K562 (cell line): ENCODE data around the gene SORT1. TPM values are rescaled to one million over a fixed set of nuclear protein-coding genes. Genes with fewer than 3 reads are reported as not detected.

Experiments
- ARID1B ChIP-seq: fragments of 450-650 bp; IDR thresholded peaks from 2 replicates; pipeline ENCODE4 v1.6.1; 2016; ENCODE audit warnings: antibody characterized with exemption, mild to moderate bottlenecking, inconsistent platforms
- ARID3A ChIP-seq: IDR thresholded peaks from 2 replicates; pipeline ENCODE4 v1.6.1; 2012; ENCODE audit warnings: low read depth, low read length, improper control_type of control experiment, borderline replicate concordance
- BCOR ChIP-seq: fragments of 450-650 bp; IDR thresholded peaks from 2 replicates; pipeline ENCODE4 v1.6.1; 2016
- CBFB ChIP-seq: sonication (generic); formaldehyde crosslinking; IDR thresholded peaks from 2 replicates; pipeline ENCODE4 v1.4.0; 2020; ENCODE audit warnings: mild to moderate bottlenecking, missing genetic modification reagents
- CBX1 ChIP-seq: sonication (generic); IDR thresholded peaks from 2 replicates; pipeline ENCODE4 v1.6.1; 2016; ENCODE audit warnings: antibody characterized with exemption, low read depth, mild to moderate bottlenecking
- CTCF ChIP-seq, 3 experiments: IDR thresholded peaks in 2 of 3; conservative IDR thresholded peaks in 1 of 3; 2 replicates each; pipeline ENCODE4 v1.5.1; 2011 to 2012; ENCODE audit warnings: low read length in 3 of 3, mild to moderate bottlenecking in 3 of 3, control low read depth in 2 of 3, improper control_type of control experiment in 1 of 3, inconsistent platforms in 1 of 3, low read depth in 1 of 3, mixed read lengths in 1 of 3, moderate library complexity in 1 of 3; ENCODE audit not compliant: insufficient read depth in 2 of 3
- HMG20B ChIP-seq: fragments of 250-450 bp; sonication (Bioruptor Pico); IDR thresholded peaks from 2 replicates; pipeline ENCODE4 v1.5.0; 2021; ENCODE audit warnings: mild to moderate bottlenecking
- LCOR ChIP-seq: sonication (generic); formaldehyde crosslinking; IDR thresholded peaks from 2 replicates; pipeline ENCODE4 v1.8.0; 2022; ENCODE audit warnings: mild to moderate bottlenecking, missing genetic modification reagents
- MAFK ChIP-seq: IDR thresholded peaks from 2 replicates; pipeline ENCODE4 v1.6.1; 2011; ENCODE audit warnings: low read length, improper control_type of control experiment
- NONO ChIP-seq, 2 experiments: fragments of 200-400 bp in 1 of 2; fragments of 450-650 bp in 1 of 2; formaldehyde crosslinking in 1 of 2; IDR thresholded peaks; 2 replicates each; pipeline ENCODE4 v1.6.1; 2017; ENCODE audit warnings: low read depth in 2 of 2, mild to moderate bottlenecking in 2 of 2, moderate library complexity in 2 of 2, low read length in 1 of 2
- NR1H2 ChIP-seq: sonication (generic); formaldehyde crosslinking; IDR thresholded peaks from 2 replicates; pipeline ENCODE4 v1.4.0; 2020; ENCODE audit warnings: mild to moderate bottlenecking, missing genetic modification reagents
- NR2C1 ChIP-seq, 2 experiments: fragments of 450-650 bp; IDR thresholded peaks; 2 replicates each; pipeline ENCODE4 v1.6.1; 2017; ENCODE audit warnings: mild to moderate bottlenecking in 2 of 2, antibody characterized with exemption in 1 of 2, inconsistent platforms in 1 of 2, missing compliant biosample characterization in 1 of 2, missing genetic modification characterization in 1 of 2
- NR2F6 ChIP-seq: fragments of 450-650 bp; formaldehyde crosslinking; IDR thresholded peaks from 2 replicates; pipeline ENCODE4 v1.4.0; 2020; ENCODE audit warnings: mild to moderate bottlenecking
- NUFIP1 ChIP-seq: fragments of 450-650 bp; IDR thresholded peaks from 2 replicates; pipeline ENCODE4 v1.6.1; 2018; ENCODE audit not compliant: partially characterized antibody
- SIN3A ChIP-seq, 2 experiments: fragments of 150-350 bp in 1 of 2; IDR thresholded peaks; 2 replicates each; pipeline ENCODE4 v1.6.1; 2011 to 2016; ENCODE audit warnings: borderline replicate concordance in 2 of 2, low read depth in 2 of 2, low read length in 2 of 2, mild to moderate bottlenecking in 2 of 2, moderate library complexity in 2 of 2; ENCODE audit not compliant: control insufficient read depth in 1 of 2
- SLC30A9 ChIP-seq: fragments of 250-450 bp; sonication (Bioruptor Pico); IDR thresholded peaks from 2 replicates; pipeline ENCODE4 v1.8.0; 2022; ENCODE audit warnings: mild to moderate bottlenecking, moderate library complexity
- SMARCC2 ChIP-seq: fragments of 450-650 bp; IDR thresholded peaks from 2 replicates; pipeline ENCODE4 v1.6.1; 2017; ENCODE audit warnings: antibody characterized with exemption, moderate library complexity, mild to moderate bottlenecking, low read depth
- XRCC3 ChIP-seq: fragments of 450-650 bp; IDR thresholded peaks from 2 replicates; pipeline ENCODE4 v1.6.1; 2017; ENCODE audit warnings: mild to moderate bottlenecking, moderate library complexity
- YBX1 ChIP-seq: fragments of 450-650 bp; IDR thresholded peaks from 2 replicates; pipeline ENCODE4 v1.7.1; 2016; ENCODE audit warnings: mild to moderate bottlenecking
- ZBTB17 ChIP-seq: fragments of 450-650 bp; formaldehyde crosslinking; IDR thresholded peaks from 2 replicates; pipeline ENCODE4 v1.4.0; 2020; ENCODE audit warnings: mild to moderate bottlenecking
- ZBTB49 ChIP-seq: sonication (generic); formaldehyde crosslinking; IDR thresholded peaks from 2 replicates; pipeline ENCODE4 v1.8.0; 2022; ENCODE audit warnings: missing genetic modification reagents, mild to moderate bottlenecking, borderline replicate concordance
- ZNF134 ChIP-seq: fragments of 250-450 bp; sonication (Bioruptor Pico); conservative IDR thresholded peaks from 2 replicates; pipeline ENCODE4 v1.4.0; 2020
- polyA plus RNA-seq, 8 experiments: library from polyadenylated mRNA; depleted of rRNA in 4 of 8; stranded (reverse) in 5 of 8; unstranded in 3 of 8; fragments of >200 nt; fragmentation: Nextera tagmentation in 2 of 8; fragmentation: Illumina TruSeq in 1 of 8; extraction: Ambion mirVana in 2 of 8; extraction: Trizol in 1 of 8; gene quantifications; 2 replicates each; pipeline versions ENCODE4 v1.2.1 to v1.2.3, GENCODE V29; 2011 to 2014; ENCODE audit warnings: inconsistent platforms in 1 of 8, missing spikeins in 1 of 8
- total RNA-seq, 7 experiments: library from RNA; depleted of rRNA in 6 of 7; stranded (reverse); fragments of >200 nt in 6 of 7; fragmentation: Illumina TruSeq in 2 of 7; extraction: Trizol in 2 of 7; gene quantifications; 2 replicates each; pipeline versions ENCODE4 v1.2.1 to v1.2.3, GENCODE V29; 2011 to 2021; ENCODE audit warnings: low replicate concordance in 1 of 7

The SORT1 gene
- total and polyA plus RNA-seq, 9 of the 15 experiments (the other 6 are each of a cell fraction or from before 2014, with no cell fraction given), result 27.4 to 112 (median 65.0) TPM

- TF ChIP-seq ARID1B, result peak; percentile 40; the same call in 1 of the 2 replicates
- peak; percentile 77 for TF ChIP-seq LCOR (CRISPR knock-in tag)
- TF ChIP-seq CBFB (CRISPR knock-in tag), result peak; percentile 92
- 0 out of 2 replicates have a peak, but pooled peaks have one; percentile 6 for TF ChIP-seq ARID3A
- TF ChIP-seq NONO (IDR thresholded peaks at IDR 0.05; ENCODE audit: low read depth in 2 of 2, low read length in 1 of 2), result 0 out of 4 replicates have a peak, but pooled peaks of 1 of the 2 experiments have one; percentile 10
- TF ChIP-seq BCOR, result peak; percentile 33
- TF ChIP-seq ZBTB49 (CRISPR knock-in tag), result no peak
- no peak for TF ChIP-seq XRCC3
- TF ChIP-seq YBX1, result no peak
- no peak for TF ChIP-seq SLC30A9
- peak; percentile 63 for TF ChIP-seq NUFIP1
- TF ChIP-seq ZBTB17 (CRISPR knock-in tag), result 0 out of 2 replicates have a peak, but pooled peaks have one; percentile 23
- TF ChIP-seq MAFK, result peak; percentile 35
- TF ChIP-seq ZNF134 (CRISPR knock-in tag), result peak; percentile 71
- 0 out of 2 replicates have a peak, but pooled peaks have one; percentile 87 for TF ChIP-seq NR1H2 (CRISPR knock-in tag)
- TF ChIP-seq SMARCC2, result peak; percentile 69
- TF ChIP-seq HMG20B, result no peak
- no peak for TF ChIP-seq CTCF (IDR thresholded peaks at IDR 0.05 in 2 of 3, conservative IDR thresholded peaks at IDR 0.05 in 1 of 3; ENCODE audit: insufficient read depth in 2 of 3, low read depth in 1 of 3, low read length in 3 of 3)
- no peak for TF ChIP-seq CBX1
- TF ChIP-seq SIN3A (IDR thresholded peaks at IDR 0.05; ENCODE audit: borderline replicate concordance in 2 of 2, control insufficient read depth in 1 of 2, low read depth in 2 of 2, low read length in 2 of 2), result peak in 1 of 2 experiments; percentile 78; a peak in 1 of 4 replicates
- no peak for TF ChIP-seq NR2C1 (IDR thresholded peaks at IDR 0.05)
- no peak; the same call in none of the 2 replicates for TF ChIP-seq NR2C1 (tag; IDR thresholded peaks at IDR 0.05)
- no peak for TF ChIP-seq NR2F6 (CRISPR knock-in tag)
Measured at GRCh38 chr1:109425391-109426280, 27.9 kb upstream of the SORT1 start (continued).
